SK-N-SH (cell line): Measurements from ENCODE around the gene TARS1.

ENCODE experiments used
- EP300 ChIP-seq, 2 experiments: IDR thresholded peaks; 2 replicates each; pipeline versions ENCODE4 v1.4.0 to v1.6.1; 2012; ENCODE audit warnings: borderline replicate concordance in 1 of 2, low read depth in 1 of 2, low read length in 1 of 2
- EZH2phosphoT487 ChIP-seq: fragments of 200-600 bp; sonication (generic); IDR thresholded peaks from 2 replicates; pipeline ENCODE4 v1.6.1; 2017; ENCODE audit warnings: low read depth, mixed run types, mild to moderate bottlenecking, antibody characterized with exemption, moderate library complexity, borderline replicate concordance
- FOSL2 ChIP-seq: IDR thresholded peaks from 2 replicates; pipeline ENCODE4 v1.4.0; 2012; ENCODE audit warnings: low read depth, mild to moderate bottlenecking, moderate library complexity, borderline replicate concordance
- FOXM1 ChIP-seq: IDR thresholded peaks from 2 replicates; pipeline ENCODE4 v1.4.0; 2012; ENCODE audit warnings: low read depth, mild to moderate bottlenecking
- GATA2 ChIP-seq: sonication (generic); formaldehyde crosslinking; IDR thresholded peaks from 2 replicates; pipeline ENCODE4 v1.5.0; 2020; ENCODE audit warnings: mild to moderate bottlenecking, missing genetic modification reagents
- JUND ChIP-seq: IDR thresholded peaks from 2 replicates; pipeline ENCODE4 v1.4.0; 2012
- POLR2AphosphoS5 ChIP-seq: IDR thresholded peaks from 2 replicates; pipeline ENCODE4 v1.6.1; 2012; ENCODE audit warnings: low read depth, low read length
- TF ChIP-seq, protein P1 (sequence below): fragments of 200-600 bp; sonication (generic); IDR thresholded peaks from 2 replicates; pipeline ENCODE4 v1.6.1; 2017; ENCODE audit warnings: antibody characterized with exemption, mild to moderate bottlenecking, moderate library complexity
- TF ChIP-seq, protein P2 (sequence below): IDR thresholded peaks from 2 replicates; pipeline ENCODE4 v1.4.0; 2012; ENCODE audit warnings: low read depth, borderline replicate concordance

DNA sequence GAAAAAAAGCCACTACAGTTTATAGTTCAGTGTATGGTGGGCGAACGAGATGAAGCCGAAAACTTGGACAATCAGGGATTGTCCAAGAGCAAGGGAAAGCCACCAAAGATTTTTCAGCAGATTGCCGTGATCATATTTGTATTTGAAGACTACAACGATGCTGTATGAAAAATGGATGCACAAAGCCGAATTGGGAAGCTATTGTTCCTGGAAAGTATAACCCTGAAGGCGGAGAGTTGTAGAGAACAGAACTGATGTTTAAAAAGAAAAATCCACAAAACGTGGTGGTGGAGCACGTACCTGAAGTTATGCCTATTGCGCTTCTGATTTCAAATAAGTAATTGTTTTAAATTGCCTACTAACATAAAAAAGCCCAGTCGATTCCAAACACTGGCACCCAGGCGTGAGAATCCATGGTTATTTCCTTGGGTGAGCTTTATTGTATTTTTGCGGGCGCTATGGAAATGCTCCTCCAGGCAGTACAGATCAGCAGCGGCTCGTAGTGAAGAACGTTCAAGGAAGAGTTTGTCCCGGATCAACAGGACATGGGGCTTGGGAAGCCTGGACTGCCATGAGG lies 772 bp upstream of the TARS1 start:
- TF ChIP-seq, protein P1, sequence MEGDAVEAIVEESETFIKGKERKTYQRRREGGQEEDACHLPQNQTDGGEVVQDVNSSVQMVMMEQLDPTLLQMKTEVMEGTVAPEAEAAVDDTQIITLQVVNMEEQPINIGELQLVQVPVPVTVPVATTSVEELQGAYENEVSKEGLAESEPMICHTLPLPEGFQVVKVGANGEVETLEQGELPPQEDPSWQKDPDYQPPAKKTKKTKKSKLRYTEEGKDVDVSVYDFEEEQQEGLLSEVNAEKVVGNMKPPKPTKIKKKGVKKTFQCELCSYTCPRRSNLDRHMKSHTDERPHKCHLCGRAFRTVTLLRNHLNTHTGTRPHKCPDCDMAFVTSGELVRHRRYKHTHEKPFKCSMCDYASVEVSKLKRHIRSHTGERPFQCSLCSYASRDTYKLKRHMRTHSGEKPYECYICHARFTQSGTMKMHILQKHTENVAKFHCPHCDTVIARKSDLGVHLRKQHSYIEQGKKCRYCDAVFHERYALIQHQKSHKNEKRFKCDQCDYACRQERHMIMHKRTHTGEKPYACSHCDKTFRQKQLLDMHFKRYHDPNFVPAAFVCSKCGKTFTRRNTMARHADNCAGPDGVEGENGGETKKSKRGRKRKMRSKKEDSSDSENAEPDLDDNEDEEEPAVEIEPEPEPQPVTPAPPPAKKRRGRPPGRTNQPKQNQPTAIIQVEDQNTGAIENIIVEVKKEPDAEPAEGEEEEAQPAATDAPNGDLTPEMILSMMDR: no peak
- TF ChIP-seq EZH2phosphoT487 (no peak), EP300 (IDR thresholded peaks at IDR 0.05; ENCODE audit: borderline replicate concordance in 1 of 2, low read depth in 1 of 2, low read length in 1 of 2) (no peak), FOSL2 (no peak), POLR2AphosphoS5 (no peak), FOXM1 (no peak), GATA2 (CRISPR knock-in tag) (no peak), JUND (no peak)
- TF ChIP-seq, protein P2, sequence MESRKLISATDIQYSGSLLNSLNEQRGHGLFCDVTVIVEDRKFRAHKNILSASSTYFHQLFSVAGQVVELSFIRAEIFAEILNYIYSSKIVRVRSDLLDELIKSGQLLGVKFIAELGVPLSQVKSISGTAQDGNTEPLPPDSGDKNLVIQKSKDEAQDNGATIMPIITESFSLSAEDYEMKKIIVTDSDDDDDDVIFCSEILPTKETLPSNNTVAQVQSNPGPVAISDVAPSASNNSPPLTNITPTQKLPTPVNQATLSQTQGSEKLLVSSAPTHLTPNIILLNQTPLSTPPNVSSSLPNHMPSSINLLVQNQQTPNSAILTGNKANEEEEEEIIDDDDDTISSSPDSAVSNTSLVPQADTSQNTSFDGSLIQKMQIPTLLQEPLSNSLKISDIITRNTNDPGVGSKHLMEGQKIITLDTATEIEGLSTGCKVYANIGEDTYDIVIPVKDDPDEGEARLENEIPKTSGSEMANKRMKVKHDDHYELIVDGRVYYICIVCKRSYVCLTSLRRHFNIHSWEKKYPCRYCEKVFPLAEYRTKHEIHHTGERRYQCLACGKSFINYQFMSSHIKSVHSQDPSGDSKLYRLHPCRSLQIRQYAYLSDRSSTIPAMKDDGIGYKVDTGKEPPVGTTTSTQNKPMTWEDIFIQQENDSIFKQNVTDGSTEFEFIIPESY: no peak
